Fibroblast of peridontal ligament (primary cell): ENCODE results near the gene DDX43.
"Not testable (repeated sequence)": the region's sequence is repeated elsewhere in the genome, so short reads cannot be mapped to it uniquely, and the experiment has no call there.

ENCODE experiments used
- DNase-seq: peaks from one replicate; pipeline ENCODE4 v3.0.0-alpha.2; 2010; ENCODE audit errors: extremely low read depth

DDX43 gene

DNA sequence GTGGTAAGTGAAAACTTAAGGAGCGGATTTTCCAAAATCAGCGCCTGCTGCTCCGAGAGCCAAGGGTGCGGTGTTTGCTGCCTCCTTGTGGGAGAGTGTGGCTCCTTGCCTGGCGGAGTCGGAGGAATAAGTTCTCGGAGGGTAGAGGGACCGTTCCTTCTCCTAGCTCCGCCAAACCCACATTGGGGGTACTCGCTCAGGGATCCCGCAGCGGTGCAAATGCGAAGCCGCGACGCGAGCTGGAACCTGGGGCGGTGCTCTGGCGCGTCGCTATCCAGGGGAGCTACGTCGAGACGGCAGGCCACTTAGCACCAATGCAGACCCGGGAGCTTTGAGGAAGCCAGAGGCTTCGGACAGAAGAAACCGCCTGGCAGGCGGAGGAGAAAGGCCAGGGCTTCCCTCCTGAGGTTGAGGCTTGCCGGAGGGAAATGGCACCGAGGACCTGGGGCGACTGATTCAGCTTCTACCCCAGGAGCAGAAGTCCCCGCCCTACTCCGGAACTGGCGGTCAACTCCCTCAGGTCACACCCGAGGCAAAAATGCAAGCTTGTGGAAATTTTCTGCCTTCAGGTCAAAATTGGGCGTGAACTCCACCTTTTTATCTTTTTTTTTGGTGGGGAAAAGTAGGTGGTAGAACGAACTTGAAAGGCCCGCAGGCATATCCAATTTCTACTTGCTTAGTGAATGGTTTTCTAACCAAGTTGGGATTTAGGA lies 5.7 kb upstream of the DDX43 start:
- peak; percentile 60 for DNase-seq

DNA sequence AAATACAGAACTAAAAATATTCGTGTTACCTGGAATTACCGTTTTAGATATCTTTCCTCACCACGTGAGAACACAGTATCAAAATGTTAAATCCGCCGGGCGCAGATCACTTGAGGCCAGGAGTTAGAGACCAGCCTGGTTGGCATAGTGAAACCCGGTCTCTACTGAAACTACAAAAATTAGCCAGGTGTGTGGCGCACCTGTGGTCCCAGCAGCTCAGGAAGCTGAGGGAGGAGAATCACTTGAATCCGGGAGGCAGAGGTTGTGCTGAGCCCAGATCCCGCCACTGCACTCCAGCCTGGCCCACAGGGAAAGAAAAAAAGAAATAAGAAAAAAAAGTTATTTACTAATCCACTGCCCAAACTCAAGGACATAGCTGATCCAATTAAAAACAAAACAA lies 4.8 kb upstream of the DDX43 start:
- no peak for DNase-seq

DNA sequence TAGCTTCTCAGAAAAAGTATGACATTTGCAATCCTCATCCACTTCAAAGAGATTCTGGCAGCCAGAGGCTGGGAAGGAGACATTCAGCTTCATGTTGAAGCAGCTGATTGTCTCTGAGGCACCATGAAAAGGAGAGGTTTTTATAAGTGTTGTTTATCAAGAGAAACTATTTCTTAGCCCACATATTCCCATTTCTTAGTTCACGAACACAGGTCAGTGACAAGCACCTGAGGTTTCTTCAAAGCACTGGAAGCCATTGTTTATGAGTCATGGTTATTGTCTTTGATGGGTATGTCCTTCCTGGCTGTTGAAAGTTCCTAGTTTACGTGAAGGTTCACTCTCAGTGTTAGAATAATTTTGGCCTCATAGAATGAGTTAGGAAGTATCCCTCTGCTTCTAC lies 3.0 kb upstream of the DDX43 start:
- DNase-seq = no peak

DNA sequence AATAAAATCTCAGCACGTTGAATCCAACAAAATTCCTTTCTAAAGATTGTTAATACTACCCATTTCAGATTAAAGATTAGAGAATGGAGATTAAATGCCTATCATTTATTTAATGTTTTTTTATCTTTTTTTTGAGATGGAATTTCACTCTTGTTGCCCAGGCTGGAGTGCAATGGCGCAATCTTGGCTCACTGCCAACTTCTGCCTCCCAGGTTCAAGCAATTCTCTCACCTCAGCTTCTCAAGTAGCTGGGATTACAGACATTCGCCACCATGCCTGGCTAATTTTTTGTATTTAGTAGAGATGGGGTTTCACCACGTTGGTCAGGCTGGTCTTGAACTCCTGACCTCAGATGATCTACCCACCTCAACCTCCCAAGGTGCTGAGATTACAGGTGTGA lies 2.4 kb upstream of the DDX43 start:
- not testable (repeated sequence) for DNase-seq

DNA sequence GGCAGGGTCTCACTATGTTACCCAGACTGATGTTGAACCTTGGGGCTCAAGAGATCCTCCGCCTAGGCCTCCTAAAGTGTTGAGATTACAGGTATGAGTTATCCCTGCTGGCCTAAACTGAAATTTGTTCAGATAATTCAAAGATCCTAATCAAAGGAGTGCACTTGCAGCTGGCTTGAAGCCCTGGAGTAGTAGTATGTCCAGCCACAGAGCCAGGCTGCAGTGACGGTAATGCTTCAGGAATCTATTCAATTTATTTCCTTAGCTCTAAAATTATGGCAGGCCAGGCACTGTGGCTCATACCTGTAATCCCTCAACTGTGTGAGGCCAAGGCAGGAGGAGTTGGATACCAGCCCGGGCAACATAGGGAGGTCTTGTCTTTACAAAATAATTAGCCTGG lies 1.4 kb upstream of the DDX43 start:
- DNase-seq = no peak

DNA sequence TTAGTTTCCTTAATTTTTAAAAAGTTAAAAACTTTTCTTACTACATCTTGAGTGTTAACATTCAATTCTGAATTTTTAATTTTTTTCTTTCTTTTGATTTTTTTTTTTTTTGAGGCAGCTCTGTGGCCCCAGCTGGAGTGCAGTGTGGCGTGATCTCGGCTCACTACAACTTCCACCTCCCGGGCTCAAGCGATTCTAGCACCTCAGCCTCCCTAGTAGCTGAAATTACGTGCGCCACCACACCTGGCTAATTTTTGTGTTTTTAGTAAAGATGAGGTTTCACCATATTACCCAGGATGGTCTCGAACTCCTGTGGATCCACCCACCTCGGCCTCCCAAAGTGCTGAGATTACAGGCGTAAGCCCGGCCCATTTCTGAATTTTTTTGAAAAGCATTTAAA lies 1.2 kb downstream of the DDX43 start:
- DNase-seq = no peak

DNA sequence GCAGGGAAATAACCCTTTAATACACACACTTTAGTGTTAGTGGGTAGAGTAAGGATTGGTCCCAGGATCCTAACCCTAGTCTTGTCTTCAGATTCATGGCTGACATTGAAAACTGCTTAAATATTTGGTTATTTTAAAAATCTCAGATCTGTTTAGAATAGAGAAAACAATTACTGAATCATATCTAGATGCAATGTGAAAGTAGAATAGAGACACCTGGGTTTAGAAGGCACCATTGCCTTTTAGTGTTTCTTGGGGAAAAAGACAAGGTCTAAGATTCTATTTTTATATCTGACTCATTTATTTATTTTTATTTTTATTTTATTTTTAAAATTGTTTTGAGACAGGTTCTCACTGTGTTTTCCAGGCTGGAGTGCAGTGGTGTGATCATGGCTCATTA lies 6.0 kb downstream of the DDX43 start:
- no peak for DNase-seq

DNA sequence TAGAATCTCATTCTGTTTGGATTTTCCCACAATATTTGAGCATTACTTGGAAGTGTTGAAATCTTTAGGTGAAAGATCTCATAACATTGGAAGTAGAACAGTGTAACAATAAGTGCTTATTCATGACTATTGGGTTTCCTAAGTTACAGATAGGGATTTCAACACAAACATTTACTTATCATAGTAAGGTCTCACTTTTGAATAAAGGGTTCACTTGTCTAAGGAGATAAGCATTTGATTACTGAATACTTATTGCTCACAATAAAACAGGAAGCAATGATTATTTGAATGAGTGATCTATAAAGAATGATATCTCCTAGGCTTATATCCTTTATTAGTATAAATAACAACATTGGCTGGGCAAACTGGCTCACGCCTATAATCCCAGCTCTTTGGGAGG lies 14.8 kb downstream of the DDX43 start:
- DNase-seq = no peak

DNA sequence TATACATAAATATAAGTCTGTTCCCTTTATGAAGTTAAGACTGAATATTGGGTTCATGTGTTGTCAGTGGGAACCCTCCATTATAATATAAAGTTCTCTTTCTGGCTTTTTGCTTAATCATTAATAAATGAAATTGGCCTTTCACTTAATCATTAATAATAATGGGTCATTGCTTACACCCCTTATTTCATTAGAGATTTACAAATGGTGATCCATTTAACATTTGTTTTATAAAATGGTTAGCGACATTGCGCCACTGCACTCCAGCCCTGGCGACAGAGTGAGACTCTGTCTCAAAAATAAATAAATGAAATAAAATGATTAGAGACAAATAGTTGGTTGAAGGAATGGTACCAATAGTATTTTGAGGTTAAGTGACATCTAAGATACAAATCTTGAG lies 18.5 kb downstream of the DDX43 start:
- DNase-seq = no peak

DNA sequence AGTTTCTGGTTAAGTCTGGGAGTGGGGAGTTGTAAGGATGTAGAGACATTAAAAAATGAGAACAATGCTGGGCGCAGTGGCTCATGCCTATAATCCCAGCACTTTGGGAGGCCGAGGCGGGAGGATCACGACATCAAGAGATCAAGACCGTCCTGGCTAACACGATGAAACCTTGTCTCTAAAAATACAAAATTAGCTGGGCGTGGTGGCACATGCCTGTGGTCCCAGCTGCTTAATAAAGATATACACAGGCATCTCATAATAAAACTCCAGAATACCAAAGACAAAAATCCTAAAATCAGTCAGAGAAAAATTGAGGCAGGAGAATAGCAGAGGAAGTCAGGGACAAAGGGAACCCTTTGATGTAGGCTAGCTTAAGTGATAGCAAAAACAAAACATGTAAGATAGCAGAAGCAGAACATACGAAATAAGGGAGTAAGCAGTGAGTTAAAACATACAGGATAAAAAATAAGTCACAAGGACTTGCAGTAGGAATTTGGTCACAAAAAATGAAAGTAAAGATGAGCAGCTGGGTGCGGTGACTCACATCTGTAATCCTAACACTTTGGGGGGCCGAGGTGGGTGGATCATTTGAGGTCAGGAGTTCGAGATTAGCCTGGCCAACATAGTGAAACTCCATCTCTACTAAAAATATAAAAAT lies 23.6 kb downstream of the DDX43 start:
- peak; percentile 25 for DNase-seq

DNA sequence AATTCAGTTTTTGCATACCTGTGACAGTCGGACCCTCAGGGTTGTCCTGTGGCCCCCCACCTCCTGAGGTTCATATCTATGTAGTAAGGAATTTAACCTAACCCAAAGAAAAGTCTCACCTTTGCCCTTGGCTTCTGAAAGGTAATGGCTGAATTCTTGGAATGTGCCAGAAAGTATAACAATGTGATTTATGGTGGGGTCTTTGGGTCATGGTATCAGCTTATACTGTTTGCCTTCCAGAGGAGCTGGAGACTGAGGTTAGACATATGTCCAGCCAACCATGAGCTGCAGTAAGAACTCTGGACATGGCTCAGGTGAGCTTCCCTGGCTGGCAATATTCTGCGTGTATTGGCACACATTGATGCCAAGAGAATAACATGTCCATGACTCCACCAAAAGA lies 26.9 kb downstream of the DDX43 start:
- no peak for DNase-seq

DNA sequence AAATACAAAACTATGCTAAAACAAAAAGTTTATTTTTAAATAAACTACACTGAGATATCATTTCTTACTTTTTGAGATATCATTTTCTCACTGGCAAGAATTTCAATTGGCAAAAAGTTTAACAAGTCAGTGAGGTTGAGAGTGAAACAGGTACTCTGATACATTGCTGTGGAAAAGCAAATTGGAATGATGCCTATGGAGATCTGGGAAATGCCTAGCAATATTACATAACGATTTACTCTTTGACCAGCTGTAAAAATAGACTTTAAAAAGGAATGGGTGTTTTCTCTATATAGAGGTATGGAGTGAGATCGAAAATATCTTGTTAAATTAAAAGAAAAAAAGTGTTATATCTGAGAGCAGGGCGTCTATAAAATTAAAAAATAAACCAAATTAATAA lies 40.6 kb downstream of the DDX43 start:
- DNase-seq = no peak

DNA sequence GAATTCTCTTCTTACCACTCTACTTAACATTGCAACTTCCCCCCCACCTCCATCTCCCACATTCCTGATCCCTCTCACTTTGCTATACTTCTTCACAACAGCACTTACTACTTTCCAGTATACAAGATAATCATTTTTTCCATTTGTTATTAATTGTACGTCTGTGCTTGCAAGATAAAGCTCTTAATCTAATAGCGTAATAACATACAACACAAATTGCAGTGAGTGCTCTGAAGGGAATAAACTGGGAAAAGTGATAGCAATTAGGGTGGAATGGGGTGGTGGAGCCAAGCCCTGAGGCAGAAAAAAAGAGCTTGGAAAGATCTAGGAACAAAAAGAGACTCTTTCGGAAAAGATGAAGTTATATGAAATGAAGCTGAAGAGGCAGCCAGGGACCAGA lies 48.9 kb downstream of the DDX43 start:
- no peak for DNase-seq

DNA sequence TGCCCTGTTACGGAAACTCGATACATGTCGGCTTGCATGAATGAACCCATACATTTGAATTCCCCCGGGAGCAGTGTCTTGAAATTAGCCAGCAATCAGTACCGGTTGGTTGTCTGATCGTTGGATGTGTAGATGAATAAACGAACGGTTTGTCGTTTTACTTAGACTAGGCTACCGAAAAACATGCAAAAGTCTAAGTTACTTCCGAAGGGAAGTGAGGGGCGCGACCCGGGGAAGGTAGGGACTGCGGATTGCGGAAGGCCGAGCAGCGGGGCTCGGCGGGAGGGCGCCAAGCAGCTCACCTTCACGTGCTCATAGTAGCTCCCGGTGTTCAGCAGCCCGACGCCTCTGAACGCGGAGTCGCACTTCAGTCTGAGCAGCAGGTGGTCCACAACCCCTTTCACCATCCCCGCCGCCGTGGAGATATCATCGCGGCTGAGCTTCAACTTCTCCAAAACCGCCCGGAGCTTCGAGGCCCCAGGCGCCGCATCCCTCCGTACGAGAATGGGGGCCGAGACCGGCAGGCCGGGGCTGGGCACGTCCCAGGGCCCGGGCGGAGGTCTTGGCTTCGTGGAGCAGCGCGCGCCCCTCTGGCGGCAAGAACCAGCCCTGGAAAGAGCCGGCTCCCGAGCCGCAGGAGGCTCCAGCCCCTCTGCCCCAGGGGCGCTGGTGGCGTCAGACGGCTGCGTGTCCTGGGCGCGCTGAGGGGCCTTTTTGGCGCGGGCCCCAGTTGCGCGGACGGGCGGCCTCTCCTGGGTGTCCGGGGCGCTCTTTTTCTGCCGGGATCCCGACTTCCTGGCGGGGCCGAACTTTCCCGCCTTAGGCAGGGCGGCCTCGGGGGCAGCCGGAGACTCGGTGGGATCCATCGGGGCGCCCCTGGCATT lies 56.8 kb downstream of the DDX43 start:
- DNase-seq = peak; percentile 60

DNA sequence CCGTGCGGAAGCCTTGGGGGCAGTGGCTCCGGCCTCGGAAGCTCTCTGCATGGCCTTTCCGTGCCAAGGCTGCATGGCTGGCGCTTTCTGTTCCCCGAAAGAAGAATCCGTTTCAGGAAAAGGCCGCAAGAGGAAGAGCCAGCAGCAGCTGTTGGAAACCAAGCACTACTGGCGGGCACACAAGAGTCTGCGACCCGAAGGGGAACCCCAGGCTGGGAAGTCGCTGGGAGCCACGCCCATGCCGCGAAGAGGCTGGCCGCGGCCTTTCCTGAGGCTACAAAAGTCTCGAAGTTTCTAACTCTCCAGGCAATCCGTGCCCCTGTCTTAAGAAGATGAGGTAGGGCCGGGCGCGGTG lies 57.5 kb downstream of the DDX43 start, which contains the start of gene CGAS:
CGAS (minus strand) TSS at position 191 of the 355 bp plus-strand sequence; CDS start at position 75, 116 bp downstream.
- peak; percentile 70 for DNase-seq

DNA sequence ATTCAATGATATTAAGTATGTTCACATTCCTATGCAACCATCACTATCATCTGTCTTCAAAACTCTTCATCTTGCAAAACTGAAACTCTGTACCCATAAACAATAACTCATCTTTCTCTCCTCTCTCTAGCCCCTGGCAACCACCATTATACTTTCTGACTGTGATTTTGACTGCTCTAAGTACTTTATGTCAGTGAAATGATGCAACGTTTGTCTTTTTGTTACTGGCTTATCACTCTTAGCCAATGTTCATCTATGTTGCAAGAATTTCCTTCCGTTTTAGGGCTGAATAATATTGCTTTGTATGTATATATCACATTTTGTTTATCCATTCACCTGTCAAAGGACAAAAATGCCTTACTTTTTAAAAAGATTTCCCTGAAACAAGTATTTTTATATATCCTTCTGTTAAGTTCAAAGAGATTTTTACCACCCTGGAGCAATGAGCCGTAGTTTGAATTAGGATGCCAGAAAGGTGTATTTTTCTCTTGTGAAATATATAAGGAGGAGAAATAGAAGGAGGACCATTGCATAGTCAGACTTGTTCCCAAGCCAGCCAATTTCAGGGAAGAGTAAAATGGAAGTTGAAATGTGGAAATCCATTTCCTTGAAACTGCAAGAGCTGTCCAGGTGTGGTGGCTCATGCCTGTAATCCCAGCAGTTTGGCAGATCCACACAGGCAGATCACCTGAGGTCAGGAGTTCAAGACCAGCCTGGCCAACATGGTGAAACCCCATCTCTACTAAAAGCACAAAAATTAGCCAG lies 61.4 kb downstream of the DDX43 start:
- peak; percentile 26 for DNase-seq

DNA sequence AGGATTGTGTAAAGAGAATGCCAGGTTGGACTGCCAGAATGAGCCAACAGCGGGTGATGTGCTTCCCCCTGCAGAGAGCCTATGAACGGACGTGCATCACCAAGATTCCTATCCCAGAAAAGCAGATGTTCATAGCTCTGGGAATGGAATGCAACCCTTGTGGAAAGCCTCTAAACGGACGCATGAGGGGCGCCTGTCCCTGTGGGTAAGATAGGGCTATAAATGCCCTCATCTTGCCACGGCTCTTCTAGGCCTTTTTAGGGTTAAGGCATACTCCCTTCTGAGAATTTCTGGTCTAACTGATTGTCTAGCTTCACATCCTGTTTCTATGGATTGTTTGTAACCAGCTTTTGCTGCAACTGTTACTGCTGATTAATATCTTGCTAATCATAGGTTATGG lies 64.8 kb downstream of the DDX43 start:
- not testable (repeated sequence) for DNase-seq

DNA sequence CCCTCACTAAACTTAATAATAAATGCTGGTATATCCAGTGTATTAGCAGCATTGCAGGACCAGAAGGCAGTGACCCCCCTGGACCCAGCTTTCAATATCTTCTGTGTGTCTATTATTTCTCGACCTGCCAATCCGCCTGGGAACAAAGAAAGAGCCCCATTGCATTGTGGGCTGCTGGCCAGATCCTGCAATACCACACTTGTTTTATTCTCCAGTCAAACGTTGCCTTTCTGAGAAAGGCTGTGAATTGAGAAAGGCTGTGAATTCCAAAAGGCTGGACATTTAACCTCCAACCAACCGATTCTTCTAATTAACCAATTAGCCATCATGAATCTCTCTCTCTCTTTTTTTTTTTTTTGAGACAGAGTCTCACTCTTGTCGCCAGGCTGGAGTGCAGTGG lies 65.4 kb downstream of the DDX43 start:
- no peak for DNase-seq

DNA sequence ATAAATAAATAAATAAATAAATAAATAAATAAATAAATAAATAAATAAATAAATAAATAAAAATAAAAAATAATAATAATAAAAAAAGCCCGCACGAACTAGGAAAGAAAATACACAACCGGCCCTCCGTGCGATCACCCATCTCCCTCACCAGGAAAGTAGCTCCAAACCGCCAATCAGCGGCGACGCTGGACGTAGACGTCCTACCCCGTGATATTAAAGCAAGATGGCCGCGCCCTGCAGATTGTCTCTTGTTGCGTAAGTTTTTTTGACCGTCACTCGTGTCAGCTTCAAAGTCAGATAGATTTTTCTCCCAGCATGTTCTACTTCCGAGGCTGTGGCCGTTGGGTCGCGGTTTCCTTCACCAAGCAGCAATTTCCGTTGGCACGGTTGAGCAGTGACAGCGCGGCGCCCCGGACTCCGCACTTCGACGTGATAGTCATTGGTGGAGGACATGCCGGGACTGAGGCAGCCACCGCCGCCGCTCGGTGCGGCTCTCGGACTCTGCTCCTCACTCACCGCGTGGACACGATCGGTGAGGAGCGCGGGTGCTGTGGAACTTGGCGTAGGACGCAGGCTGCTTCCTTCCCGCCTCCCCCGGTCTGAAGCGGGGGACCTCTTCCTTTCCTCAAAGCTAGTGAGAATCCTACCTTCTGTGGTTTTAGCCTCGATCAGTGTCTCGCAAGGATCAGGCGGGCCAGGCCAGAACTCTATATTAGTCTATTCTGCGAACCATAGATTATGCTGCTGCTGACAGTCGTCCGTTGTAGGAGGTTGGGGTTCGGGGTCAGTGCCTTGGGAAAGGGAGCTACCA lies 67.1 kb downstream of the DDX43 start, which contains the start of gene MTO1:
MTO1 (plus strand) TSS at position 201 of the 814 bp plus-strand sequence; CDS start at position 319, 118 bp downstream.
- peak; percentile 92 for DNase-seq
